Measurements from ENCODE around the gene OR10G3. TPM values are rescaled to one million over a fixed set of nuclear protein-coding genes. Genes with fewer than 3 reads are reported as not detected.

The OR10G3 gene
- total RNA-seq, 1 donor from 2014 or later = not detected

DNA sequence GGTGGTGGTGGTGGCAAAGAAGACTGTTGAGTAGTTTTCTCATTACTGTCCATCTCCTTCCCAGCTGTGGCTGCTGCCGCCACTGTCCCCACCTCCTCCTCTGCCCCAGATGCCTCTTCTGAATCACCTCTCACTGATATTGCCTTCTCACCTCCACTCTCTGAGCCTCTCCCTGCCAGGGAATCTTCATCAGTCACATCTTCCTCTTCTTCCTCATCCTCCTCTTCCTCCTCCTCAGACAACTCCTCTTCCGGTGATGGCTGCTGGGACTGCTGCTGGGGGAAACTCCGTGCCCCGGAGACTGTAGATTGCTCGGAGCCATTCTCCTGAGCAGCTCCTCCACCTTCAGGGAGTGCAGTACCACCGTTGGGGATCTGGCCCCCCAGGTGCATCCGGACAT is 56.7 kb downstream of the OR10G3 start:
- peaks cover 6% of the 10 kb centered on the region for H3K36me3 Mint-ChIP-seq (ENCODE audit: low read depth)
- H3K4me3 Mint-ChIP-seq (ENCODE audit: unreplicated experiment) = no peak overlapping the region
- H3K27ac Mint-ChIP-seq (ENCODE audit: unreplicated experiment) = no peak overlapping the region
- peaks cover 10% of the 10 kb centered on the region for H3K4me1 Mint-ChIP-seq (ENCODE audit: low read depth)
- no peak for DNase-seq (ENCODE audit: low spot score)
- no peaks in the 10 kb centered on the region for H3K27me3 Mint-ChIP-seq (ENCODE audit: low read depth)
- no peaks in the 10 kb centered on the region for H3K9me3 Mint-ChIP-seq (ENCODE audit: low read depth)
- TF ChIP-seq, protein P1, sequence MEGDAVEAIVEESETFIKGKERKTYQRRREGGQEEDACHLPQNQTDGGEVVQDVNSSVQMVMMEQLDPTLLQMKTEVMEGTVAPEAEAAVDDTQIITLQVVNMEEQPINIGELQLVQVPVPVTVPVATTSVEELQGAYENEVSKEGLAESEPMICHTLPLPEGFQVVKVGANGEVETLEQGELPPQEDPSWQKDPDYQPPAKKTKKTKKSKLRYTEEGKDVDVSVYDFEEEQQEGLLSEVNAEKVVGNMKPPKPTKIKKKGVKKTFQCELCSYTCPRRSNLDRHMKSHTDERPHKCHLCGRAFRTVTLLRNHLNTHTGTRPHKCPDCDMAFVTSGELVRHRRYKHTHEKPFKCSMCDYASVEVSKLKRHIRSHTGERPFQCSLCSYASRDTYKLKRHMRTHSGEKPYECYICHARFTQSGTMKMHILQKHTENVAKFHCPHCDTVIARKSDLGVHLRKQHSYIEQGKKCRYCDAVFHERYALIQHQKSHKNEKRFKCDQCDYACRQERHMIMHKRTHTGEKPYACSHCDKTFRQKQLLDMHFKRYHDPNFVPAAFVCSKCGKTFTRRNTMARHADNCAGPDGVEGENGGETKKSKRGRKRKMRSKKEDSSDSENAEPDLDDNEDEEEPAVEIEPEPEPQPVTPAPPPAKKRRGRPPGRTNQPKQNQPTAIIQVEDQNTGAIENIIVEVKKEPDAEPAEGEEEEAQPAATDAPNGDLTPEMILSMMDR (IDR thresholded peaks at IDR 0.05) = no peak

DNA sequence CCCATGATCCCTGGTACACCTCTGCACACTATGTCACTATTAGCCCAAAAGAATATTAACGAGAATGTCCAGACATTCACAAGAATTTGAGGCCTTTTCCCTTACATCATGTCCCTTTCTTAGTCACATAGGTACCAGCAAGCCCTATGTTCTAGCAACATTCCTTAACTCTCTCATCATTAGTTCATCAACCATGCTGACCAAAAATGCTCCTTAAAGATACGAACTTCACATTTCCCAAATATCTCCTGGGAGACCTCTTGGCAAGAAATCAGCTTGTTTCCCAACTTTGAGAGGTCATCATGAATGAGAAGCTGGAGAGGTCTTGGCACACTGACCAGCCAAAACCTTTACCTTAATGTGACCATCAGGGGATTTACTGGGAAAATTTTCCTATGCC is 58.4 kb downstream of the OR10G3 start:
- no peak overlapping the region for H3K27ac Mint-ChIP-seq (ENCODE audit: unreplicated experiment)
- TF ChIP-seq, protein P1 (IDR thresholded peaks at IDR 0.05) = no peak
- no peak for DNase-seq (ENCODE audit: low spot score)
- H3K9me3 Mint-ChIP-seq (ENCODE audit: low read depth) = no peaks in the 10 kb centered on the region
- no peaks in the 10 kb centered on the region for H3K27me3 Mint-ChIP-seq (ENCODE audit: low read depth)
- peaks cover 6% of the 10 kb centered on the region for H3K36me3 Mint-ChIP-seq (ENCODE audit: low read depth)
- H3K4me1 Mint-ChIP-seq (ENCODE audit: low read depth) = peaks cover 4% of the 10 kb centered on the region
- no peak overlapping the region for H3K4me3 Mint-ChIP-seq (ENCODE audit: unreplicated experiment)

DNA sequence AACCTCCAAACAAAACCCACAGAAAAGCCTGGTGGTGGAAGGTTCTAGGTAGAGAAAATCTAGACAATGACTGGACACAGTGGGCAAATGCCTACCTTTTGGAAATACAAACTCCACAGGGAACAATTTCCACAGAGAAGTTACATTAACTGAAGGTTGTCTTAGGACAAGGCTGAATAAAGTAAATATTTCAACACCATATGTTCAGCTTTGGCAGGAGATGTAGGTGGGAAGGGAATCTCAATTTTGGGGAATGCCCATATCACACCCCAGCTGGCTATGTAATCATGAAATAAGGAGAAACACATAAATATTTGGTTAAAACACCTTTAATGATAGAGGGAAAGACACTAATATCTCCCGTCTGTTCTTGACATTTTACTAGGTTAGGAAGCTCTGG is 59.1 kb downstream of the OR10G3 start:
- no peak overlapping the region for H3K27ac Mint-ChIP-seq (ENCODE audit: unreplicated experiment)
- H3K9me3 Mint-ChIP-seq (ENCODE audit: low read depth) = no peaks in the 10 kb centered on the region
- no peak overlapping the region for H3K4me3 Mint-ChIP-seq (ENCODE audit: unreplicated experiment)
- H3K36me3 Mint-ChIP-seq (ENCODE audit: low read depth) = peaks cover 6% of the 10 kb centered on the region
- no peak for DNase-seq (ENCODE audit: low spot score)
- H3K4me1 Mint-ChIP-seq (ENCODE audit: low read depth) = peaks cover 4% of the 10 kb centered on the region
- no peaks in the 10 kb centered on the region for H3K27me3 Mint-ChIP-seq (ENCODE audit: low read depth)
- TF ChIP-seq, protein P1 (IDR thresholded peaks at IDR 0.05) = no peak

DNA sequence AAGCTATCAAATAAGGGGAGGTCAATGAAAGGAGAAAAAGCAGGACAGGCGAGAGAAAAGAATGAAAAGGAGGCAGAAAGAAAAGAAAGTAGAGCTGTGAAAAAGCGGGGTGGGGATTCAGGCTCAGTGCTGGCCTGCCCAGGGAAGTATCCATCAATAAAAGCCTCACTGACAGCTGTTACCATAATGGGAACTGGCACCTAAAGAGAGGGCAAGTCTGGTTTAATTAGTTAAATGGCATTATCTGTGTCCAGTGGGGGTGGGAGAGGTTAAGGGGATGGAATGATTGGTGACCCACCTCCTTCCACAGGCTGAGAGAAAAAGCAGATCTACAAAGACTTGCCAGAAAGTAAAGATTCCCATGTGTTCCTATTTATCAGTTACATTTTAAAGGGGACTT is 61.2 kb downstream of the OR10G3 start:
- Mint-ChIP-seq H3K9me3 (ENCODE audit: low read depth) (no peaks in the 10 kb centered on the region), H3K27ac (ENCODE audit: unreplicated experiment) (no peak overlapping the region), H3K36me3 (ENCODE audit: low read depth) (peaks cover 3% of the 10 kb centered on the region), H3K4me1 (ENCODE audit: low read depth) (no peaks in the 10 kb centered on the region), H3K27me3 (ENCODE audit: low read depth) (no peaks in the 10 kb centered on the region), H3K4me3 (ENCODE audit: unreplicated experiment) (no peak overlapping the region)
- no peak for DNase-seq (ENCODE audit: low spot score)
- TF ChIP-seq, protein P1 (IDR thresholded peaks at IDR 0.05) = no peak

Other genes starting within 250 kb of the OR10G3 start
- gene SUPT16H, start 196.1 kb downstream of the OR10G3 start, total RNA-seq = 55.8 to 77.2 TPM (median 57.7 TPM) in 3 replicates
- gene CHD8, start 124.0 kb downstream of the OR10G3 start, total RNA-seq = 69.7 to 86.2 TPM (median 69.8 TPM) in 3 replicates
- 38.1 to 44.4 TPM (median 39.7 TPM) in 3 replicates for gene RAB2B, start 103.1 kb downstream of the OR10G3 start, total RNA-seq
- gene TOX4, start 102.9 kb downstream of the OR10G3 start, total RNA-seq = 61.7 to 71.8 TPM (median 62.2 TPM) in 3 replicates
- 29.3 to 38.5 TPM (median 30.4 TPM) in 3 replicates for gene METTL3, start 68.7 kb downstream of the OR10G3 start, total RNA-seq
- gene SALL2, start 53.7 kb downstream of the OR10G3 start, total RNA-seq = 8.7 to 13.1 TPM (median 10.1 TPM) in 3 replicates
- gene OR10G2, start 54.9 kb upstream of the OR10G3 start, total RNA-seq = not detected in 3 replicates
- not detected in 3 replicates for gene OR4E2, start 73.8 kb upstream of the OR10G3 start, total RNA-seq
- gene OR4E1, start 93.7 kb upstream of the OR10G3 start, total RNA-seq = not detected in 3 replicates

Data from chondrocyte (in vitro differentiated cells).